Measurements from ENCODE around the gene RPL36AL.

Gene RPL36AL

DNA sequence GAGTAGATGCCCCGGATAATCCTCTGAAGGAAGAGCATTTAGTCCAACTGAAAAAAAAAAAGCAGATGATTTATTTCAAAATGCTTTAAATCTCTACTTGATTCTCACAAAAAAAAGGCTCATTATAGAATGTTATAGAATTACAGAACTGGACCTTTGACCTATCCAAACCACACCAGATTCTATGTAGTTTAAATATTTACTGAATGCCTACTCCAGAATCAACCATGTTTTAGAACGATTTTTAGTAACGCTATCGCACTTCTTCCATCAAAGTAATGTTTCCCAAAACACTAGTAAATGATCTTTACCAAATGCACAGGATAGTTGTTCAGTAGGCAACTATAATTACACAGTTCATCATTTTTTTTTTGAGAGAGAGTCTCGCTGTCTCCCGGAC is 36.8 kb downstream of the RPL36AL start:
- no peak for DNase-seq (ENCODE audit: low read depth, low spot score)
- ChIA-PET CTCF (no interaction called here), POLR2A (no interaction called here)
- TF ChIP-seq, protein P1, sequence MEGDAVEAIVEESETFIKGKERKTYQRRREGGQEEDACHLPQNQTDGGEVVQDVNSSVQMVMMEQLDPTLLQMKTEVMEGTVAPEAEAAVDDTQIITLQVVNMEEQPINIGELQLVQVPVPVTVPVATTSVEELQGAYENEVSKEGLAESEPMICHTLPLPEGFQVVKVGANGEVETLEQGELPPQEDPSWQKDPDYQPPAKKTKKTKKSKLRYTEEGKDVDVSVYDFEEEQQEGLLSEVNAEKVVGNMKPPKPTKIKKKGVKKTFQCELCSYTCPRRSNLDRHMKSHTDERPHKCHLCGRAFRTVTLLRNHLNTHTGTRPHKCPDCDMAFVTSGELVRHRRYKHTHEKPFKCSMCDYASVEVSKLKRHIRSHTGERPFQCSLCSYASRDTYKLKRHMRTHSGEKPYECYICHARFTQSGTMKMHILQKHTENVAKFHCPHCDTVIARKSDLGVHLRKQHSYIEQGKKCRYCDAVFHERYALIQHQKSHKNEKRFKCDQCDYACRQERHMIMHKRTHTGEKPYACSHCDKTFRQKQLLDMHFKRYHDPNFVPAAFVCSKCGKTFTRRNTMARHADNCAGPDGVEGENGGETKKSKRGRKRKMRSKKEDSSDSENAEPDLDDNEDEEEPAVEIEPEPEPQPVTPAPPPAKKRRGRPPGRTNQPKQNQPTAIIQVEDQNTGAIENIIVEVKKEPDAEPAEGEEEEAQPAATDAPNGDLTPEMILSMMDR (IDR thresholded peaks at IDR 0.05; ENCODE audit: insufficient read depth, low read length, missing control alignments): no peak
- H3K4me3 ChIP-seq (ENCODE audit: low read depth, low read length): no peak overlapping the region

DNA sequence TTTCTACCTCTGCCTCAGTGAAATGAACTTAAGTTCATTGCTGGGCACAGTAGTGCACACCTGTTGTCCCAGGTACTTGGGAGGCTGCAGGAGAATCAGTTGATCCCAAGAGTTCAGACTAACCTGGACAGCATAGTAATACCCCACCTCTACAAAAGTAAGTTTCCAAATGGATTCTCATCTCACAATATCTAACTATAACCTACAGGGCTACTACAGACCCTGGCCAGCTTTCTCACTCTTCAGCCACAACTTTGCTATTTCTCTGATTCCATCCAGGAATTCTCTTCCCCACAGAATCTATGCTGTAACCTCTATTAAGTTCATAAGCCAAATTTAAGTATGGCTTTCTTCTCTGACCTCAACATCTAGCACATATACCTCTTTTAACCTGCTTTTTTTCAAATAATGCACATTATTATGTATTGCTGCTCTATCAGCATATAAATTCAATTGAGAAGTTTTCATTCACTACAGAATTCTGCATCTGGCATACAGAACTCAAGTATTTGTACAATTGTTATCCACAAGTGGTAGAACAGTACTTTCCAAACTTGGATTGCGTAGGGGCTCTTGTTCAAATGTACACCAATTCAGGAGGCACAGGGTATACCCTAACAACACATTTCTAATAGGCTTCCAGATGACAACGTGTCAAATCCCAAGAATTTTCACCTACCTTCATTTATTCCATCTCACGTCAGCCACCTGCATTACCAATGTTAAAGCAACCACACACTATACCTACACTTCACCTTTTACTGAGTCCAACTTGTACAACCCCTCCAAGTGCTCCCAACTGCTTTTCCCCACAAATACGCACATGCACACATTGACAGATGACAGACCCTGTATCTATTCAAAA is 38.1 kb downstream of the RPL36AL start:
- TF ChIP-seq, protein P1 (IDR thresholded peaks at IDR 0.05; ENCODE audit: insufficient read depth, low read length, missing control alignments): no peak
- no peak overlapping the region for H3K4me3 ChIP-seq (ENCODE audit: low read depth, low read length)
- ChIA-PET POLR2A (no interaction called here), CTCF (no interaction called here)
- DNase-seq (ENCODE audit: low read depth, low spot score): no peak

DNA sequence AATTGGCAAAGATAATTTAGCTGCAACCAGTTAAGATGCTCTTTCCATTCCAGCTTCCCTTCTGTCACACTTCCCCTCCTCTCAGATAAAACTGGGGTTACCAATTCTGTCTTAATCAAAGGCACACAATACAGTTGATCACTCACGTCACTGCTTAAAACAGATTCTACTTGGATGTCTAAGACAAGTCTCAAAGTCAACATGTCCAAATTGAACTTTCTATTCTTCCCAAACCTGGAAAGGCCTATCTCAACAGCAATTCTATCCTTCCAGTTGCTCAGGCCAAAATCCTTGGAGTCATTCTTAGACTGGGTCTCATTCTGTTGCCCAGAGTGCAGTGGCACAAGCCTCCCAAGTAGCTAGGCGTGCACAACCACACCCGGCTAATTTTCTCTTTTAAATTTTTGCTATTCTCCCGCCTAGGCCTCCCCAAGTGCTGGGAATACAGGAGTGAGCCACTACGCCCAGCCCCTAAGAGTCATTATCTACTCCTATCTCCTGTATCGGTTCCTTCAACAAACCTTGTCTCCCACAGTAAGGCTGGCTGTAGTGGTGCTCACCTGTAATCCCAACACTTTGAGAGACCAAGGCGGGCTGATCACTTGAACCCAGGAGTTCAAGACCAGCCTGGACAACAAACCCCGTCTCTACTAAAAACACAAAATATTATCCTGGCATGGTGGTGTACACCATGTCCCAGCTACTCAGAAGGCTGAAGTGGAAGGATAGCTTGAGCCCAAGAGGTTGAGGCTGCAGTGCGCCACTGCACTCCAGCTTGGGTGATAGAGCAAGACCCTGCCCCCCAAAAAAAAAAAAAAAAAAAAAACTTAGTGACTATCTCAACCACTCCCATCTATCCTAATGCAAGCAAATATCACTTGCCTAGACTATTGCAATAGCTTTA is 39.0 kb downstream of the RPL36AL start:
- POLR2A ChIA-PET: no interaction called here
- CTCF ChIA-PET: no interaction called here
- no peak for DNase-seq (ENCODE audit: low read depth, low spot score)
- no peak overlapping the region for H3K4me3 ChIP-seq (ENCODE audit: low read depth, low read length)
- TF ChIP-seq, protein P1 (IDR thresholded peaks at IDR 0.05; ENCODE audit: insufficient read depth, low read length, missing control alignments): no peak

DNA sequence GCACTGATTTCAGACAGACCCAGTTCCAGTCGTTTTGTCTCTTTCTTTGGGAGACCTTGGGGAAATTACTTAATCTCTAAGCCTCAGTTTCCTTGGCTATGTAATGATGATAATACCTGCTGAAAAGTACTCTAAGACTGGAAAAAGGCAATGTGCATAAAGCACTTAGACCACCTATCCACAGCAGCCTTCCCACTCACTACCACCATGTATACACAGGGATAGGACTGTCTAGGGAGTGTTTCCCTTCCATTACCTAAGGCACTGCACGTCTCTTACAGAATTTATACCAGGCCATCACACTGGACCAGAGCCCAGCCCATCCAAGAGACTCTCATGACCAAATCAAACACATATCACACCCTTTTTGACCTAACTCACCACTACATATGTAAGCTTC is 40.6 kb downstream of the RPL36AL start:
- TF ChIP-seq, protein P1 (IDR thresholded peaks at IDR 0.05; ENCODE audit: insufficient read depth, low read length, missing control alignments): no peak
- no peak overlapping the region for H3K4me3 ChIP-seq (ENCODE audit: low read depth, low read length)
- CTCF ChIA-PET: interaction anchor here (1.3 kb wide), 1 partner anchor 118 kb away, joined by 5 read pairs; no protein-coding TSS in a partner anchor
- DNase-seq (ENCODE audit: low read depth, low spot score): no peak
- POLR2A ChIA-PET: interaction anchor here (0.6 kb wide), 1 partner anchor 15 kb away, joined by 3 read pairs; no protein-coding TSS in a partner anchor

DNA sequence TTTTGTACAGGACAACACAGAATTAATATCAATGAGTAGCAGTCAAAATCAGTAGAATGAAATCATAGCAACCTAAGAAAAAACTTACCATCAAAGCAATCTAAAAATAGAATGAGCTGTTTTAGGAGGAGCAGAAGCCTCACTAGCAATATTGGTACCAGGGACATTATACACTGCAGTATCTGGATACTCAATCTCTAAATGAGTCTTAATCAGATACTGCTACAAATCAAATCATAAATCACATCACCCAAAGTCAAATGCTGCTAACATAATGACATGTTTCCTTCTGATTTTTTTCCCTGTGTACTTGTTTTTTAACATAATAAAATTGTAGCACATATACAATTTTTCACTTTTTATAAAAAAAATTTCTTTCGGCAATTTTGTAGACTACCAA is 42.3 kb downstream of the RPL36AL start:
- H3K4me3 ChIP-seq (ENCODE audit: low read depth, low read length): no peak overlapping the region
- TF ChIP-seq, protein P1 (IDR thresholded peaks at IDR 0.05; ENCODE audit: insufficient read depth, low read length, missing control alignments): no peak
- ChIA-PET CTCF (interaction anchor here (1.0 kb wide), 2 partner anchors 9 to 37 kb away, joined by 3 to 5 read pairs; no protein-coding TSS in a partner anchor), POLR2A (no interaction called here)
- no peak for DNase-seq (ENCODE audit: low read depth, low spot score)

DNA sequence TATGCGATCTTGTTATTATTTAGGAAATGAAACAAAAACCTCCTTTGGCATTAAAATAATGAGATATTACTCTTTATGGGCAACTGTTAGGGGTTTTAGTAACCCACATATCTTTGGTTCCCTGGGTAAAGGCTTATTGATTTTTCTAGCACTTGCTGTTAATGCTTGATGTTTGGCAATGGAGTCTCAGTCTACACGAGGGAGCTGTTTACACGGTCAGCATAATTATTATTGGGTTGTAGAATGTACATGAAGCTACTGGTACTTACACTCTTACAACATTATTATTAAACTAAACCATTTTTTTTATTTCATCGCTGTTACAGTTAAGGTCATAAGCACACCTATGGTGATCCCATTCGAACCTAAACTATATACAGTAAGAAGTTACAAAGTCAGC is 46.4 kb downstream of the RPL36AL start:
- no peak overlapping the region for H3K4me3 ChIP-seq (ENCODE audit: low read depth, low read length)
- no peak for DNase-seq (ENCODE audit: low read depth, low spot score)
- CTCF ChIA-PET: interaction anchor here (1.3 to 1.5 kb wide), 2 partner anchors 13 to 112 kb away, joined by 3 to 4 read pairs; no protein-coding TSS in a partner anchor
- POLR2A ChIA-PET: no interaction called here
- TF ChIP-seq, protein P1 (IDR thresholded peaks at IDR 0.05; ENCODE audit: insufficient read depth, low read length, missing control alignments): no peak
